GM12892 (cell line): ENCODE measurements around the gene EHBP1.

Source experiments
- POLR2A ChIP-seq: IDR thresholded peaks from 2 replicates; pipeline ENCODE4 v1.6.1; 2011; ENCODE audit warnings: low read depth, low read length, control low read depth
- POLR2AphosphoS5 ChIP-seq: IDR thresholded peaks from 2 replicates; pipeline ENCODE4 v1.6.1; 2011; ENCODE audit warnings: low read depth, low read length, control low read depth
- TAF1 ChIP-seq: IDR thresholded peaks from 2 replicates; pipeline ENCODE4 v1.6.1; 2011; ENCODE audit warnings: low read depth, mild to moderate bottlenecking, control low read depth, low read length, borderline replicate concordance

GRCh38 chr2:62844311-62845090 lies 139.0 kb downstream of the EHBP1 start:
- TF ChIP-seq TAF1 (no peak), POLR2A (no peak), POLR2AphosphoS5 (no peak)
